Heart right ventricle (tissue), 16 donors: ENCODE data around the gene TEDC1. TPM values are rescaled to one million over a fixed set of nuclear protein-coding genes. Genes with fewer than 3 reads are reported as not detected.

Experiments used
- ATAC-seq, 8 donors: fragments of 200-7000 bp; cut with Tn5 transposase; one replicate each; pipeline ENCODE4 v1.9.1; 2020; ENCODE audit warnings: mild to moderate bottlenecking in 8 of 8, moderate library complexity in 8 of 8, moderate number of reproducible peaks in 1 of 8
- DNase-seq, 2 donors: peaks; one replicate each; pipeline ENCODE4 v3.0.0-alpha.2; 2020
- H3K27ac ChIP-seq, 10 donors: fragments of 200-600 bp; sonication (generic) in 2 of 10; one replicate each; pipeline versions ENCODE4 v1.5.0 to v1.8.0; 2020 to 2022; ENCODE audit warnings: mild to moderate bottlenecking in 3 of 10
- H3K27me3 ChIP-seq, 7 donors: fragments of 200-600 bp; one replicate each; pipeline ENCODE4 v1.8.0; 2021 to 2022; ENCODE audit warnings: mild to moderate bottlenecking in 2 of 7
- H3K36me3 ChIP-seq, 9 donors: fragments of 200-600 bp; sonication (generic) in 1 of 9; one replicate each; pipeline versions ENCODE4 v1.5.0 to v1.8.0; 2020 to 2022; ENCODE audit warnings: mild to moderate bottlenecking in 2 of 9
- H3K4me1 ChIP-seq, 9 donors: fragments of 200-600 bp; sonication (generic) in 1 of 9; one replicate each; pipeline versions ENCODE4 v1.5.0 to v1.8.0; 2020 to 2022; ENCODE audit warnings: mild to moderate bottlenecking in 4 of 9
- H3K4me3 ChIP-seq, 10 donors: fragments of 200-600 bp; sonication (generic) in 2 of 10; one replicate each; pipeline versions ENCODE4 v1.5.0 to v1.8.0; 2020 to 2022; ENCODE audit warnings: mild to moderate bottlenecking in 7 of 10, moderate library complexity in 2 of 10
- H3K9me3 ChIP-seq, 11 donors: fragments of 200-600 bp in 10 of 11; sonication (generic) in 2 of 11; one replicate each; pipeline versions ENCODE4 v1.5.0 to v1.8.0; 2013 to 2022; ENCODE audit warnings: mild to moderate bottlenecking in 2 of 11, control low read depth in 1 of 11, moderate library complexity in 1 of 11
- CTCF ChIP-seq, 9 donors: fragments of 200-600 bp; sonication (generic) in 2 of 9; IDR thresholded peaks; one replicate each; pipeline versions ENCODE4 v1.5.0 to v1.8.0; 2021 to 2022; ENCODE audit warnings: antibody characterized with exemption in 9 of 9, mild to moderate bottlenecking in 5 of 9, moderate library complexity in 1 of 9
- WGBS, 2 donors: extraction: QIAGEN DNeasy Blood & Tissue Kit; methylation state at CpG; one replicate each; pipeline ENCODE4 v1.1.7; 2013; ENCODE audit warnings: inconsistent platforms in 1 of 2; 5-methylcytosine and 5-hydroxymethylcytosine counted together
- intact Hi-C, 10 donors: fragments of 100-400 bp; cut with DNase I; formaldehyde crosslinking; loops; one replicate each; pipeline versions ENCODE4 v1.11.1 to v1.14.2; 2022
- polyA plus RNA-seq, 2 donors: library from polyadenylated mRNA; stranded (reverse); fragments of 200-250 nt; gene quantifications; one replicate each; pipeline ENCODE4 v1.2.3, GENCODE V29; 2013
- total RNA-seq, 10 donors: library from RNA; stranded (reverse); fragmentation: NEBNext Ultra II Directional in 3 of 10; extraction: Animal tissue kit (Norgen Biotek cat#: 25700) in 3 of 10; gene quantifications; one replicate each; pipeline versions ENCODE4 v1.2.1 to v1.2.4, GENCODE V29; 2021 to 2023
- donor health status: Arrhythmogenic right ventricular cardiomyopathy.
- donor health status: ischemic (EF 13 %, LVEDD 7.1; RV severe dilation, severe dysfunction).
- donor health status: healthy with polysubstance abuse.
- donor health status: DM: no; HTN: yes; CAD: no.
- donor health status: DM: no; HTN: no; CAD: no.
- donor health status: ischemic (EF 25% LVEDD 6.9; RV normal size, moderate dysfunction).
- donor health status: ischemic (EF 25% LVEDD 5.7; RV mildly dilated, moderate dysfunction).
- donor health status: healthy.
- donor health status: DM: yes; HTN: yes; CAD: no.
- donor health status: Ischemic cardiomyopathy.
- donor health status: ischemic (EF 35%, LVEDD 5.7; RV mildly dilated, moderate dysfunction).
- donor health status: nonischemic (EF 11% LVEDD 7.7; RV severe dilation, severe dysfunction).
- donor health status: DM: yes; HTN: yes; CAD: no.
- donor health status: PGD.
- donor health status: ischemic (EF 29% LVEDD 5.4; RV normal size, mild dysfunction).
- donor health status: nonischemic (EF 23%, LVEDD 6.1; RV moderate dilation, normal function).

Gene TEDC1
- total and polyA plus RNA-seq, 12 donors, result 2.3 to 10.0 (median 4.4) TPM

GRCh38 chr14:105527826-105528585, 37.0 kb downstream of the TEDC1 start:
- peak; percentile 80 to 85 for DNase-seq
- intact Hi-C loops, result loop anchor here in 9 of 10 donors (1.0 to 10.0 kb wide), 8 partner anchors 36 to 315 kb away; partner anchors contain the start of gene TEDC1 (in 2 of the 9)

GRCh38 chr14:105528586-105529318, 37.7 kb downstream of the TEDC1 start:
- Histone ChIP-seq H3K9me3 (no peaks in the 10 kb centered on the region), H3K4me3 (peak overlapping the region; percentile 29 to 83 (median 69)), H3K27me3 (peaks cover 0 to 62% (median 0%) of the 10 kb centered on the region in 7 donors), H3K27ac (peak overlapping the region in 4 of 10 donors; percentile 71 to 83 (median 80)), H3K4me1 (peaks cover 11 to 38% (median 30%) of the 10 kb centered on the region in 9 donors), H3K36me3 (no peaks in the 10 kb centered on the region)
- intact Hi-C loops, result loop anchor here in 8 of 10 donors (2.0 to 10.0 kb wide), 7 partner anchors 36 to 161 kb away; partner anchors contain the start of gene TEDC1 (in 2 of the 8)
- no peak for DNase-seq
- peak in 3 of 8 donors; percentile 2 to 8 (median 3) for ATAC-seq
- TF ChIP-seq CTCF (IDR thresholded peaks at IDR 0.05), result peak in 2 of 9 donors; percentile 7 to 29
- WGBS, 2 donors, result 16 to 18% methylated on average over 78 to 89 of the region's 89 CpGs

More at GRCh38 chr14:105527826-105528585, 37.0 kb downstream of the TEDC1 start:
- Histone ChIP-seq H3K36me3 (no peaks in the 10 kb centered on the region), H3K27me3 (peaks cover 0 to 62% (median 0%) of the 10 kb centered on the region in 7 donors), H3K27ac (peak overlapping the region in 9 of 10 donors; percentile 30 to 83 (median 71)), H3K4me1 (peaks cover 11 to 38% (median 30%) of the 10 kb centered on the region in 9 donors), H3K9me3 (no peaks in the 10 kb centered on the region), H3K4me3 (peak overlapping the region; percentile 29 to 83 (median 69))
- peak; percentile 66 to 84 (median 75) for ATAC-seq
- peak; percentile 72 to 95 (median 90) for TF ChIP-seq CTCF (IDR thresholded peaks at IDR 0.05)
- 10% methylated on average over 59 to 67 of the region's 67 CpGs for WGBS, 2 donors

GRCh38 chr14:105529319-105529568, 38.2 kb downstream of the TEDC1 start:
- no peak for ATAC-seq
- Histone ChIP-seq H3K27me3 (peaks cover 0 to 58% (median 0%) of the 10 kb centered on the region in 7 donors), H3K27ac (peak overlapping the region in 1 of 10 donors; percentile 28), H3K4me1 (peaks cover 11 to 38% (median 30%) of the 10 kb centered on the region in 9 donors), H3K4me3 (peak overlapping the region; percentile 14 to 83 (median 69)), H3K36me3 (no peaks in the 10 kb centered on the region), H3K9me3 (no peaks in the 10 kb centered on the region)
- WGBS, 2 donors, result 33 to 45% methylated on average over 24 of the region's 24 CpGs
- TF ChIP-seq CTCF (IDR thresholded peaks at IDR 0.05), result no peak
- DNase-seq, result no peak
- intact Hi-C loops, result loop anchor here in 8 of 10 donors (2.0 to 10.0 kb wide), 7 partner anchors 37 to 162 kb away; partner anchors contain the start of gene TEDC1 (in 2 of the 8)
